Epidermal melanocyte (primary cell): ENCODE results near the gene ARHGAP23.
A peak's percentile ranks its signal among the peaks of the same experiment; 100 is the strongest.
"Not testable (repeated sequence)": the region's sequence is repeated elsewhere in the genome, so short reads cannot be mapped to it uniquely, and the experiment has no call there.

Source experiments
- DNase-seq: peaks from one replicate; pipeline ENCODE4 v3.0.0; 2011; ENCODE audit warnings: low spot score; ENCODE audit not compliant: insufficient read length

ARHGAP23 gene

GRCh38 chr17:38484242-38485145 lies 56.2 kb downstream of the ARHGAP23 start:
- DNase-seq, result peak; percentile 44

GRCh38 chr17:38485146-38485468 lies 56.8 kb downstream of the ARHGAP23 start:
- no peak for DNase-seq

- DNase-seq, result not testable (repeated sequence)
These were observed 57.5 kb downstream of the ARHGAP23 start for GRCh38 chr17:38485681-38486298.

- DNase-seq, result not testable (repeated sequence)
These were observed 61.5 kb downstream of the ARHGAP23 start for GRCh38 chr17:38489774-38490173.

- DNase-seq, result not testable (repeated sequence)
These were observed 63.2 kb downstream of the ARHGAP23 start for GRCh38 chr17:38491346-38492066.

GRCh38 chr17:38492067-38493040 lies 64.1 kb downstream of the ARHGAP23 start:
- DNase-seq, result not testable (repeated sequence)

- not testable (repeated sequence) for DNase-seq
These were observed 65.9 kb downstream of the ARHGAP23 start for GRCh38 chr17:38494152-38494551.

- DNase-seq, result not testable (repeated sequence)
These were observed 69.4 kb downstream of the ARHGAP23 start for GRCh38 chr17:38497656-38498055.

- DNase-seq, result no peak
These were observed 70.1 kb downstream of the ARHGAP23 start for GRCh38 chr17:38498353-38498752.

GRCh38 chr17:38499230-38499629 lies 71.0 kb downstream of the ARHGAP23 start:
- DNase-seq, result not testable (repeated sequence)

- DNase-seq, result not testable (repeated sequence)
These were observed 73.5 kb downstream of the ARHGAP23 start for GRCh38 chr17:38501718-38502117.

GRCh38 chr17:38503286-38503913 lies 75.1 kb downstream of the ARHGAP23 start:
- not testable (repeated sequence) for DNase-seq

- DNase-seq, result no peak
These were observed 76.0 kb downstream of the ARHGAP23 start for GRCh38 chr17:38504216-38504615.

- no peak for DNase-seq
These were observed 79.2 kb downstream of the ARHGAP23 start for GRCh38 chr17:38507436-38507835.

- DNase-seq, result no peak
These were observed 79.8 kb downstream of the ARHGAP23 start for GRCh38 chr17:38507921-38508569.

GRCh38 chr17:38508570-38508950 lies 80.3 kb downstream of the ARHGAP23 start:
- no peak for DNase-seq

- peak; percentile 88 for DNase-seq
These were observed 80.9 kb downstream of the ARHGAP23 start for GRCh38 chr17:38508954-38509771.

GRCh38 chr17:38509772-38510420 lies 81.6 kb downstream of the ARHGAP23 start:
- no peak for DNase-seq
